Measurements from ENCODE around the gene PA2G4.

DNA sequence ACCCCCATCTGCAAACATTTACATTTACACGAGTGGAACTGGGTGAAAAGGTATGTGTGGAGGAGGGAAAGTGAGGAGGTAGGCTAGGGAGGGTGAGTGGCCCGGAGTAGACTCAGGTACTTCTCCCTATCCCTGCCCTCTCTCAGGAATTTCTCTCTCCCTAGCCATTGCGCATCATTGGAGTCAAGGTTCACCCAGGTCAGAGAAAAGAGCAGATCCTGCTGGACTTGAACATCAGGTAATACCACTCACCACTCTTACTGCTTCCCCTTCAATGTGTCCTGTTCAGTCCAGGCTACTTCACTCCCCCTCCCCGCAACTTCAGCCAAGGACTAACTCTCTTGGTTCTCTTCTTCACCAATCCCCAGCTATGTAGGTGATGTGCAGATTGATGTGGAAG lies 26.5 kb downstream of the PA2G4 start:
- TF ChIP-seq, protein P1, sequence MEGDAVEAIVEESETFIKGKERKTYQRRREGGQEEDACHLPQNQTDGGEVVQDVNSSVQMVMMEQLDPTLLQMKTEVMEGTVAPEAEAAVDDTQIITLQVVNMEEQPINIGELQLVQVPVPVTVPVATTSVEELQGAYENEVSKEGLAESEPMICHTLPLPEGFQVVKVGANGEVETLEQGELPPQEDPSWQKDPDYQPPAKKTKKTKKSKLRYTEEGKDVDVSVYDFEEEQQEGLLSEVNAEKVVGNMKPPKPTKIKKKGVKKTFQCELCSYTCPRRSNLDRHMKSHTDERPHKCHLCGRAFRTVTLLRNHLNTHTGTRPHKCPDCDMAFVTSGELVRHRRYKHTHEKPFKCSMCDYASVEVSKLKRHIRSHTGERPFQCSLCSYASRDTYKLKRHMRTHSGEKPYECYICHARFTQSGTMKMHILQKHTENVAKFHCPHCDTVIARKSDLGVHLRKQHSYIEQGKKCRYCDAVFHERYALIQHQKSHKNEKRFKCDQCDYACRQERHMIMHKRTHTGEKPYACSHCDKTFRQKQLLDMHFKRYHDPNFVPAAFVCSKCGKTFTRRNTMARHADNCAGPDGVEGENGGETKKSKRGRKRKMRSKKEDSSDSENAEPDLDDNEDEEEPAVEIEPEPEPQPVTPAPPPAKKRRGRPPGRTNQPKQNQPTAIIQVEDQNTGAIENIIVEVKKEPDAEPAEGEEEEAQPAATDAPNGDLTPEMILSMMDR (IDR thresholded peaks at IDR 0.05) = no peak
- no peak for TF ChIP-seq ZFX (IDR thresholded peaks at IDR 0.05; ENCODE audit: borderline replicate concordance)
